ENCODE data around the gene ZFP2. TPM values are rescaled to one million over a fixed set of nuclear protein-coding genes. Genes with fewer than 3 reads are reported as not detected.

ZFP2 gene
- 3.6 TPM for total RNA-seq

DNA sequence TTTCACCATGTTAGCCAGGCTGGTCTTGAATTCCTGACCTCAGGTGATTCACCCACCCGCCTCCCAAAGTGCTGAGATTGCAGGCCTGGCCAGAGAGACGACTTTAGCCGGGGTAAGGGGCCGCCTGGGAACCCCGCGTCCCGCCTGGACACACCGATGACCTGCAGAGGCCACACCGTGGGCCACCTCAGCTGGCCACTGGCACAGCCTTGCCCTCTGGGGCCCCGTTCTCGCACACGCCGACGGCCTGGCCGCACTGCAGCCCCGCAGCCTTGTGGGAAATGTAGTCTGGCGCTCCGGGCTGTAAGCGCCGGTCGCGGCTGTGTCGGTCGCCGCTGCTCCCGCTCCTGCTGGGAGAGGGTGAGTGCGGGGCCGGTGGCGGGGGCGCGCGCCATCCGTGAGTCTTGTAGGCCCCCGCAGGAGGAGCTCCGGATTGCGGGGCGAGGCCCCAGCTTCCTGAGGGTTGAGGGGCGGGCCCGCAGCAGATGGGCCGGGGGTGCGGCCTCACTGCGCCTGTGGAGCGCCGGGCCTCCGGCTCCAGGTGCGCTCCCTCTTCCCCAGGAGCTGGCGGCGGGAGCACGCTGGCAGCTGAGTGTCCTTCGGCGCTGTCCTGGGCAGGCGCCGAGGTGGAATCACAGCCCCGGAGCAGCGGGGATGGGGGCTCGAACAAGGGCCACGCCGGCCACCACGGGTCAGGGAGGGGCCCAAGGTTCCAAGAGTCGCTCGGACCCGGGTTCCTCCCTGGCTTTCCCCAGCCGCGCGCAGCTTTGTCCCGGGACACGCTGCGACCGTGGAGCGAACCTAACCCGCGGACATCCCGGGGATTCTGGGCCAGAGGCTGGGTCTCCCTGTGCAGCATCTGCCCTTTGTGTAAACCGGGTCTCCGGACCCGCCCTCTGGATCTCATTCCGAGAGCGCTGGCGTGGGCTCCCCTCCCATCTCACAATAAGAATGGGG, at the start of gene ZFP2:
TSS of gene ZFP2 (plus strand) at position 299 of the 957 bp plus-strand sequence. CDS start 35,401 bp downstream, outside the sequence.

DNA sequence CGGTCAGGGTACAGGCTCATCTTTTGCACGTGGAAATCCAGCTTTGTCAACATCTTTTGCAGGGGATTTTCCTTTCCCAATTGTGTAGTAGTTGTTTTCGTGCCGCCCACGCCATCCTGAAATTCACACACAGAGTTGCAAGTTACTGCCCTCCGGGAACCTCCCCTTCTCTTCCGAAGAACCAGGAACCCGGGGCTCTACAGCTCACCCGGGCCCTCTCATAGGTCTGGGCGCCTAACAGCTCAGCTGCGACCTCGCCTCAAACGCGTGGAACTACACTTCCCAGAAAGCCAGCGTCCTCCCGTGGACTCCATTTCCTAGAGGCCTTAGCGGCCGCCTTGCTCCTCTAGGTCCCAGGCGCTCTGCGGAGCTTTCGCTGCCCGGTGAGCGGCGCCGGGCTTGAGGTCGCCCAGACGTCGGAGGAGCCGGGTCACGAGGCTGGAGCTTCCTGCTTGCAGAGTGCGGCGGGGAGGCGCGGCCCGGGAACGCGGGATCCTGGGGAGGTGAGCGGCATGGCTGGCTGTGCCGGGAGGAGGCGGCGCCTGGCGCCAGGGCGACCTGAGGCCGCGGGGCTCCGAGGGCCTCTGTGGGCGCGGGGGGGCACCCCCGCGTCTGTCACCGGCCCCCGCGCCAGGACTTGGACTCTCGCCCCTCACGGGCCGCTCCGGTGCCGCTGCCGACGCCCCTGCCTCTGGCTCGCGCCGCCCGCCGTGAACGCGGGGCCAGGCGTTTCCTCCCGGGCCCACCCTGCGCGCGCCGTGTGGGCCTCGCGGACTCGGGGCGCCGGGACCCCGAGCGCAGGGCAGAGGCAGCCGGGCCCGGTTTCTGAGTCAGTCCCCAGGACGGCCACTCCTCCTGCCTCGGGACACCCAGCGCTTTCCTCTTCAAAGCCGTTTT, 35.8 kb upstream of the ZFP2 start, which contains the start of gene ZNF354B:
TSS of gene ZNF354B (plus strand) at position 329 of the 897 bp plus-strand sequence. CDS start 1,095 bp downstream, outside the sequence.

DNA sequence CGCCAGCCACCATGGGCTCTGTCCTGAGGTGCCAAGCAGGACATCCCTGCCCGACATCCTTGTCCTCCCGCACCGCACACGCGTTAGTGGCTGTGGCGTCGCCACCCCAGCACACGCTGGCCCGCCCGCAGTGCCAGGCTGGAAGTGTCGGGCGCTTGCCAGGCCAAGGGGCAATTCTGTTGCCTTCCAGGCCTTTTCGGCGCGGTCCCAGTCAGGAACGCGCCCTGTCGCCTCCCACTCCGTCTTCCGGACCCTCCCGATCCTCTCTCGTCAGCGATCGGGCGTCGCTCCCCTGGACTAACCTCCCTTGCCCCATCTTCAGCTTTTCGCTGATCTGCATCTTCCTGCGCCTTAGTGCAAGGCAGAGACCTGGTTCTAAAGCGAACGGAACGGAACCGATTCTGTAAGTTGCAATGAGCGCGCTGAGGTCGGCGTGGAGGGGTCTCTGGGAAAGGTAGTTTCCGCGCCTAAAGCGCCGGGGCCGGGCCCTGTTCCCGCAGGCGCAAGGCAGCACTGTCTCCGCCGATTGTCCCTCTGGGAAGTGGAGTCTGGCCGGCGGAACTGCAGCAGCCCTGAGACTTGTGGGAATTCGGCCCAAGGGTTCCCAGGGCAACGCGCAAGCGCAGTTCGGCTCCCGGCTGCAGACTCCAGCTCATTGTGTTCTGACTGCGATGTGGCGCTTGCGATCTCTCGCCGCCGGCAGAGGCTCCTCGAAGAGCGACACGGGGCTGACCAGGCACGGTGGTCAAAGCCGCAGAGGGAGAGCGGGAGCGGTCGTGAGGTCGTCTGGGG, 45.1 kb downstream of the ZFP2 start, which contains the start of gene ZNF454:
TSS of gene ZNF454 (plus strand) at position 630 of the 792 bp plus-strand sequence. CDS start 1,594 bp downstream, outside the sequence.

Other genes with a start within 250 kb of the ZFP2 start
- 9.3 TPM for gene ZNF354A, start 165.3 kb upstream of the ZFP2 start, total RNA-seq
- 16.3 TPM for gene ZNF354B, start 36.0 kb upstream of the ZFP2 start, total RNA-seq
- gene ZNF454, start 45.3 kb downstream of the ZFP2 start, total RNA-seq = 6.9 TPM
- gene GRM6, start 99.4 kb downstream of the ZFP2 start, total RNA-seq = not detected
- 6.1 TPM for gene ZNF879, start 127.9 kb downstream of the ZFP2 start, total RNA-seq
- gene ZNF354C, start 164.5 kb downstream of the ZFP2 start, total RNA-seq = 13.1 TPM